Measurements from ENCODE around the gene ETS1.

The ETS1 gene

GRCh38 chr11:128501632-128502549 lies 85.5 kb downstream of the ETS1 start:
- peak; percentile 83 for DNase-seq (ENCODE audit: low read depth)

GRCh38 chr11:128501008-128501407 lies 86.3 kb downstream of the ETS1 start:
- no peak for DNase-seq (ENCODE audit: low read depth)

- peak; percentile 74 for DNase-seq (ENCODE audit: low read depth)
Measured at GRCh38 chr11:128500493-128500892, 86.9 kb downstream of the ETS1 start.

GRCh38 chr11:128499613-128500253 lies 87.6 kb downstream of the ETS1 start:
- no peak for DNase-seq (ENCODE audit: low read depth)

GRCh38 chr11:128498721-128499245 lies 88.6 kb downstream of the ETS1 start:
- DNase-seq (ENCODE audit: low read depth), result peak; percentile 66

- DNase-seq (ENCODE audit: low read depth), result no peak
Measured at GRCh38 chr11:128497776-128498095, 89.6 kb downstream of the ETS1 start.

GRCh38 chr11:128497061-128497775 lies 90.1 kb downstream of the ETS1 start:
- DNase-seq (ENCODE audit: low read depth), result peak; percentile 97

GRCh38 chr11:128496692-128497060 lies 90.7 kb downstream of the ETS1 start:
- no peak for DNase-seq (ENCODE audit: low read depth)

- DNase-seq (ENCODE audit: low read depth), result no peak
Measured at GRCh38 chr11:128496249-128496648, 91.1 kb downstream of the ETS1 start.

- no peak for DNase-seq (ENCODE audit: low read depth)
Measured at GRCh38 chr11:128494418-128495332, 92.7 kb downstream of the ETS1 start.

GRCh38 chr11:128493570-128493965 lies 93.8 kb downstream of the ETS1 start:
- DNase-seq (ENCODE audit: low read depth), result no peak

- DNase-seq (ENCODE audit: low read depth), result no peak
Measured at GRCh38 chr11:128492903-128493569, 94.3 kb downstream of the ETS1 start.

- peak; percentile 68 for DNase-seq (ENCODE audit: low read depth)
Measured at GRCh38 chr11:128492461-128492860, 94.9 kb downstream of the ETS1 start.

- DNase-seq (ENCODE audit: low read depth), result no peak
Measured at GRCh38 chr11:128491195-128491936, 96.0 kb downstream of the ETS1 start.

GRCh38 chr11:128490092-128490491 lies 97.3 kb downstream of the ETS1 start:
- DNase-seq (ENCODE audit: low read depth), result no peak

- DNase-seq (ENCODE audit: low read depth), result peak; percentile 96
Measured at GRCh38 chr11:128488471-128488870, 98.9 kb downstream of the ETS1 start.

- DNase-seq (ENCODE audit: low read depth), result no peak
Measured at GRCh38 chr11:128487978-128488377, 99.4 kb downstream of the ETS1 start.

GRCh38 chr11:128484172-128484571 lies 103.2 kb downstream of the ETS1 start:
- no peak for DNase-seq (ENCODE audit: low read depth)

- no peak for DNase-seq (ENCODE audit: low read depth)
Measured at GRCh38 chr11:128483211-128483788, 104.1 kb downstream of the ETS1 start.

Measured in iris pigment epithelial cell (primary cell).